HG03025 (cell line): Measurements from ENCODE around the gene RTN4RL1.
"Not testable (repeated sequence)": the region's sequence is repeated elsewhere in the genome, so short reads cannot be mapped to it uniquely, and the experiment has no call there.

Experiments used
- ATAC-seq: cut with Tn5 transposase; IDR thresholded peaks from one replicate; pipeline ENCODE4 v1.9.1; 2021; ENCODE audit warnings: mild to moderate bottlenecking, moderate library complexity; ENCODE audit not compliant: unreplicated experiment, low FRiP score

RTN4RL1 gene

DNA sequence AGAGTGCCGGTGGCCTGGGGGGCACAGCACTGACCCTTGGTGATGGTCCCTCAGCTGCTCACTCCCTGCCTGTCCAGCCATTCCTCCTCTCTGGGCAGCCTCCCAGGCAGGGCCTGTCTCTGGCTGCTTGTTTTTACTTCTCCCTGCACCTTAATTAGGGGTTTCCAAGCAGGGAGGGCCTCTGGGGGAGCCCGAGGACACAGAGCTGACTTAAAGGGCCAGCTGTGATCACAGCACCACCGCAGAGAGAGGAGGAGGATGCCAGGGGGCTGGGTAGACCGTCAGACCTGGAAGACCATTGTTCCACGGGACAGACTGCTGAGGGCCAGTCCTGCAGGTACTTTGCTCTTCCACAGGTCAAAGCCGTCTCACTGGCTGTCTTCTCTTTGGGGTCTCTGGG, 3.6 kb upstream of the RTN4RL1 start:
- no peak for ATAC-seq

DNA sequence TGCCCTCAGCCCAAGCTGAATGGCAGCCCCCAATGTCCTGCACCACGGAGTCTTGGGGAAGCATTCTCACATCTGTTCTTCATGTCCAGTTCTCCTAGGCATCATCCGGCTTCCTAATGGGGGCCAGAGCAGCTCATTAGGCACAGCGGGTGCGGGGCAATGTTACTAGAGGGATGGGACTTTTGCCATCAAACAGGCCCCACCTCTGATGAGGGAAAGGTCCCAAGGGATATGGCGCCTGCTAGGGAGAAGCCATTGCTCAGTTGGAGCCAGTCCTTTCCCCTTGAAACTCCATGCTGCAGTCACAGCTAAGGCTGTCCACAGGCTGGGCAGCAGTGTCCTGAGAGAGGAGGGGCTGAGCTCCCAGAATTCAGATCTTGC, 3.1 kb upstream of the RTN4RL1 start:
- no peak for ATAC-seq

DNA sequence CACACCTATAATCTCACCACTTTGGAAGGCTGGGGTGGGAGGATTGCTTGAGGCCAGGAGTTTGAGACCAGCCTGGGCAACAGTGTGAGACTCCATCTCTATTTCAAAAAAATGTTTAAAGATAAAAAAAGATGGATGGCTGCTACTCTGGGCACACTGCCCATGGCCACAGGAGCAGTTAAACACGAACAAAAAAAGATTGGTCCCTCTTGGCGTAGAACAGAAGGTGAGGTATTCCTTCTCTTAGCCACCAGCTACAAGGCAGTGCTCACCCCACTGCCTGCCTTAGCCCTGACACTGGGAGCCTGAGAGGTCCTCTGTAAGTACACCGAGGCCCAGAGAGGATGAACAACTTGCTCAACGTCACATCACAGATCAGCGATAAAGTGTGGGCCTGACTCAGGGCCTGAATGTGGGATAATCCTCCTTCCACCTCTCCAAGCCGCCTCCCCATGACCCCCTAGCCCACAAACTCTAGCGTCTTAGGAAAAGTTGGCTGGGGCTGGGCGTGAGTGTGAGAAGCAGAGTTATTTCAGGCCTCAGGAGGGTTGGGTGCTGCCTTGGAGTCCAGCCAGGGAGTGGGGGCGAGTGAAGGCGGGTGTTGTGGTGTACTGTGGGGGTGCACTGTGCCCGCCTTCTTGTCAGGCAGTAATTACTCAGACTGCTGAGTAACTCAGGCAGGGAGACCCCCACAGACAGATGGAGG, 2.5 kb upstream of the RTN4RL1 start:
- ATAC-seq = no peak

DNA sequence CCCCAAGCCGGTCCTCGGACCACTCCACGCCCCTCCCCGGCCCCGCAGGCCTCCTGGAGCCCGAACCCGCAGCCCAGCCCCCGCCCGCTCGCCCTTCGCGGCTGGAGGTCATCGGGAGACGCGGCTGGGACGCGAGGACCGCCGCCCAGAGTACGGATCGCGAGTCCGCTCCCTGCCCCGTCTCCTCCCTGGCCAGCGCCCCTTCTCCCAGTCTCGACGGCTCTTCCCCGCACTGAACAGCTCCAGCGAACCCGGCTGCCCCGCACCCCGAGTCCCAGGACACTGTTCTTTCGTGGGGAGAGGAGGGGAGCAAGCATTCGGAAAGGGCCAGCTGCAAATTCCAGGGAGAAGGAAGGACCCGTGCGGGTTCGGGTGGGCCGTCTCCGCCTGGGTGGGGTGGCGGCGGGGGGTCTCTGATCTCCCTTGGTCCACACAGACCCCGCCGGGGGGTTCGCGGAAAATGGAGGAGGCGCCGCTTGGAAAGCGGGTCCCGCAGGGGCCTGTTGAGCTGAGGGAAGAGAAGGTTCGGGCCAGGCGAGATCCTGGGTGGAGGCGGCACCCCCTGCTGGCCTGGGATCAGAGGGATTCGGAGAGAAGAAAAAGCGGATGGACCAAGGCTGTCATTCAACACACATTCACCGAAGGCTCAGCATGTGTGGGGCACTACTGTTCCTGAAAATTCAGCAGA, 632 bp upstream of the RTN4RL1 start:
- ATAC-seq = no peak

DNA sequence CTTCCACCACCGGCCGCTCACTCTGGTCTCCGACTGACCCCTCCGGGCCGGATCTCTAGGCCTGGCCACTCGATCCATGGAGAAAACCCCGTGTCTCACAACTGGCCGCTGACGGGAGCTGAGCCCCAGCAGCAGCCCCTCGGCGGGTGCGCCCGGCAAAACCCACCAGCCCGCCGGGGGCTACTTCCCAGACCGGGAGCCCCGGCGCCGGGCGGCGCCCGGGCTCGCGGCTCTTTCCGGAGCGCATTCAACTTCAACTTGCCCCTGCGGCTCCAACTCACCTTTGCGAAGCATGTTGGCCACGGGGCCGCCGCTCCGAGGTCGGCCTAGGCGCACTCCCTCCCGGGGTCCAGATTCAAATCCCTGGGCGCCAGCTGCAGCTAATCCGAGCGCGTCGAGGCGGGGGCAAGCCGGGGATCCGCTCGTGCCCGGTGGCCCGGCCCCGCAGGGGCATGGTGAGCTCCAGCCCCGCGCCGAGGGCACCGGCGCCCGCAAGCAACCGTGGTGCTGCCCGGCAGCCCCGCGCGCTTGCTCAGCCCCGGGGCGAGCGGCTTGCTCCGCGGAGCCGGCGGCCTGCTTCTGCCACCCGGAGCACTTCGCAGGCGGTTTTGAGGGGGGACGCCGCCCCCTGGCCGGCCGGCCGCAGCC, 438 bp downstream of the RTN4RL1 start:
- ATAC-seq = no peak

DNA sequence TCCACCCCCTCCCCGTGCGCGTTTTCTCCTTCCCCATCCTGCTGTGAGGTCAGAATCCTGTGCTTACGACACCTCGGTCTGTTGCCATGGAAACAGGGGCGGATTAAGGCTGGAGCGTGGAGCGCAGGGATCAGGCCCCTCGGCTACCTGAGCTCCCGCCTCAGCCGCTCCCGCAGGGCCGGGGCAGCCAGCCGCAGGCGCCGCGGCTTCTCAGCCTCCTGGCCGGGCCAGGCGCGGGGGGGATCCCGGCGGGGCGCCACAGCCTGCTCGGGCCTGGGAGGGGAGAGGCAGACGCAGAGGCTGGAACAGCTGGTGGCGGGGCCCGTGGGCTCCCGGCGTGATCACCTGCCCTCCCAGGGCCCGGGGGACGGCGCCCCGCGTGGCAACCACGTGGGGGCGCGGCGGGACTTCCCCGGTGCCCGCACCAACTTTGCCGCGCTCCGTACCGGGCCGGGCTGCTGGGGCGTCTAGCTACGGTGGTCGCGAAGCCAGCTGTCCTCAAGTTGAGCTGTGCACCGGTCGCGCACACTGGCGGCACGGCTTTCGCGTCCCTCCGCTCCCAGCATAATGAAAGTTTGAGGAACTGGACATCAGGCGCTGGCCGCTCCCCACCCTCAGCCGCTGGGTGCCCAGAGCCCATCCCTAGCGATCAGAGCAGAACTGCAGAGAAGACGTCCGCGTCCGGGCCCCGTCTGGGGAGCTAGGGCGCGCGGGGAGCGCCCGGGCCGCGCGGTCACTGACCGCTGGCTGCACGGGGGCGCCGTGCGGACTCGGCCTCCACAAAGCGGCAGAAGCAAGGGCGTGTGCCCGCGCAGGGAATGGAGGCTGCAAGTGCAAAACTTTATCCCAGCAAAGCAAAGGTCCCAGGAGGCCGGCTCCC, 1.2 kb downstream of the RTN4RL1 start:
- ATAC-seq = no peak

DNA sequence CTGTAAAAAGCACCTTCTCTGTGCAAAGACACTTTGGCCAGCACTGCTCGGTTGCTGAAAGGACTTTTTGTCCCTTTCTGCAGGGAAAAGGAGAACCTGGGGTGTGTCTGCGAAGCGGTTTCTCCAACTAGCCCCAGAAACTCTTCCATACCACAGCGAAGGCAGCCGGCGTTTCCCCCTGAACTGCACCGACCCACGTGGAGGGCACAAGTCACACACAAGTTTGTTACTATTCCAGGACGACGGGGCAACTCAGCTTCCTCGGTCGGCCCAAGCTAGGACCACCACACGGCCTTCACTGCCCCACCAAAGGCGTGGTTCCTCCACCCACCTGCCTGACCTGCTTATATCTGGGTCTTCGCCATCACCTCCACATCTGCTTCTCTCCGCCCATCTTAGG, 1.9 kb downstream of the RTN4RL1 start:
- no peak for ATAC-seq

DNA sequence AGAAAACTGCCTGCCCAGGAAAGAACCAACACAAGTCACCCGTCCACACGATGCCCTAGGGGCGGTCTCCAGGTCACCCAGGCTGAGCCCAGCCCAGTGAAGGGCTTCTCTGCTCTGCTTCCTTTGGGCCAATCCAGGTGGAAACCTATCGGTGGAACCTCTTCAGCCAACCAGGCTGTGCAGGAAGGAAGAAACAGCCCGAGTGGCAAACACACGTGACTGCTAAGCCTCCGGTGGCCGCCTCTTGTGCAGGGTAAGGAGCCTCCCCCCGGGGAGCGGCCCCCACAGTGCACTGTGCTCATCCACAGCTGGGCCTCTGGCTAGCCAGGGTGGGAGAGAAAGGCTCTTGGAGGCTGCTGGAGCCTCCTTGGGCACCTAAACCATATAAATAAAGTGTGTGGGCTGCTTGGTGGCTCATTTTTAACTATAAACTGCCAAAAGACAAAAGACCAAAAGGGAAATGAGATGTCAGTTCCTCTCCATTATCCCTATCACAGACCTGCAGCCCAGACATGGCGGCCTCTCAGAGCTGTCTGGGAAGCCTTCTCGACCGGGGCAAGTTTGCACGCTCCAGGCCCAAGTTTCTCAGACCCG, 2.4 kb downstream of the RTN4RL1 start:
- ATAC-seq = no peak

DNA sequence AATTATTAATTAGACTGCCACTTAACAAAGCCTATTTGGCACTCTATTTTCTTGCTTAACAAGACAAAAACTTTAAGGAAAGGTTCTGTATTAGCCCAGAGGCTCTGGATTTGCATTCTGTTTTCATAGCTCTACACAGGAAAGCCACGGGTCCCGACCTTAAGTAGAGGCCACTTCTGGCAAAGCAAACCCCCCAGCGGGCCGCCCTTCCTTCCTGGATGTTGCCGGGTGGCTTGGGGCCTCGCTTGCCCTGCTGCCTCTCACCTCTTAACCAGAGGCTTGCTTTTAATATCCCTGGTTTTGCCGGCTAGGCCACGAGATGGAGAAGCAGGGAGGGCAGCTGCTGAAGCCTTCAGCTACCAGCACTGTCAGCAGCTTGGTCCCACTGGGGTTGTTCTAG, 4.4 kb downstream of the RTN4RL1 start:
- no peak for ATAC-seq

DNA sequence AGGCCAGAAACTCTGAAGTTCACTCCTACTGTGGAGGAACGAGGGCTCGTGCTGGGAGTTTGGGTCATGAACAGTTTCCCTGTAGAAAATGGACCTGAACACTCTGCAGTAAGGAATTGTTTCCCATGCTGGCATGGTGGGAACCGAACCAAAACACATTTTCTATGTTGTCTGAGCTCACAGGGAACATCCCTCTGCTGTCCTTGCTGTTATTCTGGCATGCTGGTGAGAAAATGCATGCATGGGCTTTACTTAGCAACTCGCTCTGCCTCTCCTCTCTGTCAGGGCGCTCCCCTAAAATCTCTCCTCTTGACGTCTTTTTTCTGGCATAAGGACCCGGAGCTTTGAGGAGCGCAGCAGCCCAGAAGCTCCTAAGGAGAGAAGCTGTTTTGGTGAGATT, 5.4 kb downstream of the RTN4RL1 start:
- no peak for ATAC-seq

DNA sequence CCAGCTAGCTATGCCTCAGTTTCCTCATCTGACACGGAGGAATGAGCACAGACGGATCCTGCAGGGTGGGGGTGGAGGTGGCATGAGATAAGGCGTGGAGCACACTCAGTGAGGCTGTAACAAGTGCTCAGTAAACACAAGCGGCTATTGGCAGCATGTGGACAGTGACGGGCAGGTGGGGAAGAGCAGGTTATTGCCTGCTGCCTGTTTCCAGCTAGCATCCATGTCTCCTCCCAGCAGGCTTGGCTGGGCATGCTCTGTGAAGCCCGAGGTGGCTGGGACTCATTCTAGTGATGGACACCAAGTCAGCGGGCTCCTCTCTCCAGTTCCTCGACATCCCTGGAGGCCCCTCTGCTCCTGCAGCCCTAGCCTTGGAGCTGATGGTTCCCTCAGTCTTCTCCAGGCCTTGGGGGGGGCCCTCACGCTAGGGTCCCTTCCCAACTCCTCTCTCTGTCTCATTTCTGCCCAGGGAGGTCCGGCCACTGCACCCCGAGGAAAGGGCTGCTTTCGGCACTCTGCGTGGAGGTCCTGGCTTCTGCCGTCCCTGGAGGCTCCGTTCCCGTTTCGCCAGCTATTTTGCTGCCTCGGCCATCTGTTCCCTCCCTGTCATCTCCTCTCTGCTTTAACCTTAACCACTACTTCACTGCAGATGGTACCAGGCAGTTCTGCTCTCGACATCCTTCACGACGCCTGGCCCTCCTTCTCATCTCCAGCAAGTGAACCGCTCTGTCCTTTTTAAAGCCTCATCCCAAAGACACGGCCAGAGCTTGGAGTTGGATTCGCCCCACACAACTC, 6.2 kb downstream of the RTN4RL1 start:
- ATAC-seq = no peak

DNA sequence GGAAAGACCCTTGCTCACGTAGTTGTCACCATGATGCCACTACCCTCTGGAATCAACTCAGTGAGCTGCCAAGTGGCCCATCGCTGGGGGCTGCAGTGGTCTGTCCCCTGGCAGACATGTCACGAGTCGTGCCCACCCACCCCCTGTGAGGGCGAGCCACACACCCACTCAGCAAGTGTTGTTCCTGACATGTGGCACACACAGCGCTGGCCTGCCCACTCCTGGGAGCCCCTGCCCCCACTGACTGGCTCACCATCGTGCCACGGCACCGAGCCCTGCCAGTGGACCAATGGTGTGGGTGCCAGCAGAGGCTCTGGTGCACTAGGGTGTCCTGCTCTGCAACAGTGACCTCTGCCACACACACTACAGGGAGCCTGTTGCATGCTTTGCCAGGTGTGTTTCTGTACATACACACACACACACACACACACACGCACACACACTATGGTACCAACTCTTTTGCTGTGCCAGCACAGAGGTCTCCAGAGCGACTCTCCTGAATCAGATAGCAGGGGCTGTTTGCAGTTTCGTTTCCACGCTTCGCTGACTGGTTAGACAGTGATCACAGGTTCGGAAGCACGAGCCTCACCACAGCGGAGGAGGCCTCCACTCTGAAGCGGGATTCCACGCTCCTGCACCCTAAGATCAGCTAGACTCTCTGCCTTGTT, 7.7 kb downstream of the RTN4RL1 start:
- ATAC-seq = no peak

DNA sequence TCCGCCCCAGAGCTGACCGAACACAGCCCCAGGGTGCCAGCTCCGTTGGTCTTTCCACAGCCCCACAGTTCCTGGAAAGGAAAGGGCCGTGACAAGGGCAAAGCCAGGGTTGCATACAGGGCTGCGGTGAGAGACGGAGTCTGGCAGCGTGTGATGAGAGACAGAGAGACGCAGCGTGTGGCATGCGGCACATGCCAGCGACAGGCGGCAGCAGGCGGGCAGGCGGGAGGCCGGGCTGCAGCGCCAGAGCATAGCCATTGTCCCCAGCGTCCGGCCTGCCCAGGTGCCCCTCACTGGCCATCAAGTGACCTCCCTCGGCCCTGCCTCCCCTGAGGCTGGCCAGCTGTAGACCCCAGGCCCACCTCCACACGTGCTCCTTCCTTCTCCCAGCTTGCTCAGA, 8.6 kb downstream of the RTN4RL1 start:
- ATAC-seq = no peak

DNA sequence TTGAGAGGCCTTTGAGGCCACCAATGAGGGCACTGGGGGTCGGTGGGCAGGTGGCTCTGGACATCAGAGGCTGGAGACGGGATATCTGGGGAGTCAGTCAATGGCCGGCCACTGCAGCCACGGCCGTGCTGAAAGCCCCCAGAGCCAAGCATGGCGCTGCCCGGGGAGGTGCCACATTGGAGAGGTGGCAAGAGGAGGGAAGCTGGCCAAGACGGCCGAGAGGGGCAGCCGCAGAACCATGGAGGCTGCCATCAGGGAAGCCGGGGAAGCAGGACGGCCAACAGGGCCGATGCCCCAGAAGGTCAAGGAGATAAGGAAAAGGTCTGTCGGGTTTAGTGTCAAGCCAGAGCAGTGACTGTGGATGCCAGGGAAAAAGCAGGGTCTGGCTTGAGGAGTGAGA, 9.8 kb downstream of the RTN4RL1 start:
- ATAC-seq = no peak

DNA sequence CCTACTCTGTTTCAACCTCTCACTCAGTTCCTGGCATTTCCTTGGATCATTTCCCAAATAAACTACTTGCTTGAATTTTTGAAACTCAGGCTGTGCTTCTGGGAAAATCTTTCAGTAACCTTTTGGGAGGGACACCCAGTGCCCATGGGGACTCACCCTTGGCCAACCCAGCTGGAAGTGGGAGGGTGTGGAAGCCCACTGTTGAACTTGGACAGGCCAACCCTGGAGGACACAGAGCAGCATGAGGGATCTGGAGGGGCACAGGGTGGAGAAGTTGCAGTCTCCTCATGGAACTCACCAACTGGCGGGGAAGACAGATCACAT, 11.2 kb downstream of the RTN4RL1 start:
- ATAC-seq = no peak

DNA sequence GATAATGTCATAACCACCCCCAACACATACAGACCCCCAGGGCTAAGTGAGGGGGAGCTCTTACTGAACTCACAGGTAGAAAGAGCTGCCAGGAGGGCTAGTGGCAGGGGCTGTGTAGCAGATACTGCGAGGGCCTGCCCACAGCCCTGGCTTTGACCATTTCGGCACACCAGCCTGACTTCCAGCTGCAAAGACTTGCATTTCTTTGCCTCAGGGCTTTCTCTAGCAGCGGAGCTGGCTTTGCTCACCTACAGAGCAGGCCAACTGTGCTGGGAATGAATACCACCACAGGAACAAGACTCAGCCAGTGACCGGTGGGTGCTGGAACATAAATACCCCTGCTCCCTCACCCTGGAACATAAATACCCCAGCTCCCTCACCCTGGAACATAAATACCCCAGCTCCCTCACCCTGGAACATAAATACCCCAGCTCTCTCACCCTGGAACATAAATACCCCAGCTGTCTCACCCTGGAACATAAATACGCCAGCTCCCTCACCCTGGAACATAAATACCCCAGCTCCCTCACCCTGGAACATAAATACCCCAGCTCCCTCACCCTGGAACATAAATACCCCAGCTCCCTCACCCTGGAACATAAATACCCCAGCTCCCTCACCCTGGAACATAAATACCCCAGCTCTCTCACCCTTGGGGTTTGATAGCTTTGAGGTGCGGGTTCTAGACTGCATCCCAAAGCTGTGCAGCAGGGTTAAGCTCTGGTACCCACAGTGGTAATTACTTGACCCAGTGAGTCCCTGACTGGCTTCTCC, 11.7 kb downstream of the RTN4RL1 start:
- ATAC-seq = not testable (repeated sequence)

DNA sequence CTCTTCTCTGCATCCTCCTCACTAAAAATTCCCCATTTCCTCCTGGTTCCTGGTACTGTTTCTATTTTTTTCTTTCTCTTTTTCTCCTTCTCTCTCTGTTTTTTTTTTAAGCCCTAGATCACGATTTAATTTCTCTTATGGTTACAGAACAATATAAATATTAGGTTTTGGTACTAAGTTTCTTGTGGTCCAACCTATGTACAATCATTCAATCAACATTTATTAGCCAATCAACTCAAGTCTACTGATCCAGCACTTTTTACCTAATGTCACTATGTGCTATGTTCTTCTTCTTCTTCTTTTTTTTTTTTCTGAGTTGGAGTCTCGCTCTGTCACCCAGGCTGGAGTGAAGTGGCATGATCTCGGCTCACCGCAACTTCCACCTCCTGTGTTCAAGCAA, 12.6 kb downstream of the RTN4RL1 start:
- ATAC-seq = no peak
